Measurements from ENCODE around the gene ABL1. TPM values are rescaled to one million over a fixed set of nuclear protein-coding genes. Genes with fewer than 3 reads are reported as not detected.

Gene ABL1
- total RNA-seq, 1 donor from 2014 or later = 113 TPM

GRCh38 chr9:130806327-130806716, 28.7 kb upstream of the ABL1 start:
- Mint-ChIP-seq H3K4me1 (ENCODE audit: low read depth, unreplicated experiment) (peaks cover 10% of the 10 kb centered on the region), H3K36me3 (ENCODE audit: low read depth, unreplicated experiment) (no peaks in the 10 kb centered on the region), H3K4me3 (ENCODE audit: unreplicated experiment) (no peak overlapping the region), H3K27ac (ENCODE audit: unreplicated experiment) (no peak overlapping the region), H3K9me3 (ENCODE audit: unreplicated experiment) (no peaks in the 10 kb centered on the region), H3K27me3 (ENCODE audit: low read depth, unreplicated experiment) (no peaks in the 10 kb centered on the region)
- no peak overlapping the region for H3K9ac ChIP-seq (ENCODE audit: low read length)
- DNase-seq (ENCODE audit: low read depth) (no peak), FAIRE-seq (no peak)
- H3K4me2 ChIP-seq (ENCODE audit: low read length) = no peak overlapping the region
- H3K4me1 ChIP-seq (ENCODE audit: insufficient read depth, low read length) = peaks cover 3% of the 10 kb centered on the region
- H3K27me3 ChIP-seq (ENCODE audit: insufficient read depth, low read length) = no peaks in the 10 kb centered on the region
- H2AFZ ChIP-seq (ENCODE audit: low read depth, low read length) = no peak overlapping the region
- TF ChIP-seq EZH2 (IDR thresholded peaks at IDR 0.05; ENCODE audit: insufficient read depth, low read length) (no peak), CTCF (IDR thresholded peaks at IDR 0.05; ENCODE audit: insufficient read depth, low read depth, low read length) (no peak)
- no peak overlapping the region for H3K4me3 ChIP-seq (ENCODE audit: insufficient read depth, low read depth, low read length)
- no peaks in the 10 kb centered on the region for H3K9me3 ChIP-seq (ENCODE audit: insufficient read depth, low read depth, low read length)
- H3K36me3 ChIP-seq (ENCODE audit: insufficient read depth, low read length) = no peaks in the 10 kb centered on the region
- peaks cover 26% of the 10 kb centered on the region for H4K20me1 ChIP-seq (ENCODE audit: insufficient read depth, low read length)
- peaks cover 30% of the 10 kb centered on the region for H3K79me2 ChIP-seq (ENCODE audit: insufficient read depth, low read length)
- no peak overlapping the region for H3K27ac ChIP-seq (ENCODE audit: low read depth, low read length)

- Histone ChIP-seq H3K4me1 (ENCODE audit: insufficient read depth, low read length) (peaks cover 2% of the 10 kb centered on the region), H3K27me3 (ENCODE audit: insufficient read depth, low read length) (no peaks in the 10 kb centered on the region), H3K9ac (ENCODE audit: low read length) (no peak overlapping the region), H3K4me3 (ENCODE audit: insufficient read depth, low read depth, low read length) (no peak overlapping the region), H3K36me3 (ENCODE audit: insufficient read depth, low read length) (no peaks in the 10 kb centered on the region), H3K9me3 (ENCODE audit: insufficient read depth, low read depth, low read length) (no peaks in the 10 kb centered on the region), H3K4me2 (ENCODE audit: low read length) (no peak overlapping the region), H3K79me2 (ENCODE audit: insufficient read depth, low read length) (peaks cover 6% of the 10 kb centered on the region), H3K27ac (ENCODE audit: low read depth, low read length) (no peak overlapping the region), H2AFZ (ENCODE audit: low read depth, low read length) (no peak overlapping the region), H4K20me1 (ENCODE audit: insufficient read depth, low read length) (peaks cover 9% of the 10 kb centered on the region)
- H3K4me3 Mint-ChIP-seq (ENCODE audit: unreplicated experiment) = no peak overlapping the region
- H3K9me3 Mint-ChIP-seq (ENCODE audit: unreplicated experiment) = no peaks in the 10 kb centered on the region
- TF ChIP-seq EZH2 (IDR thresholded peaks at IDR 0.05; ENCODE audit: insufficient read depth, low read length) (no peak), CTCF (IDR thresholded peaks at IDR 0.05; ENCODE audit: insufficient read depth, low read depth, low read length) (no peak)
- no peak overlapping the region for H3K27ac Mint-ChIP-seq (ENCODE audit: unreplicated experiment)
- peaks cover 5% of the 10 kb centered on the region for H3K4me1 Mint-ChIP-seq (ENCODE audit: low read depth, unreplicated experiment)
- peaks cover 3% of the 10 kb centered on the region for H3K36me3 Mint-ChIP-seq (ENCODE audit: low read depth, unreplicated experiment)
- H3K27me3 Mint-ChIP-seq (ENCODE audit: low read depth, unreplicated experiment) = no peaks in the 10 kb centered on the region
- DNase-seq (ENCODE audit: low read depth) (no peak), FAIRE-seq (no peak)
Observed at GRCh38 chr9:130810609-130811136, 24.4 kb upstream of the ABL1 start.

- Histone ChIP-seq H3K9me3 (ENCODE audit: insufficient read depth, low read depth, low read length) (no peaks in the 10 kb centered on the region), H2AFZ (ENCODE audit: low read depth, low read length) (no peak overlapping the region), H3K27me3 (ENCODE audit: insufficient read depth, low read length) (no peaks in the 10 kb centered on the region), H4K20me1 (ENCODE audit: insufficient read depth, low read length) (peaks cover 10% of the 10 kb centered on the region), H3K36me3 (ENCODE audit: insufficient read depth, low read length) (no peaks in the 10 kb centered on the region), H3K4me1 (ENCODE audit: insufficient read depth, low read length) (peaks cover 2% of the 10 kb centered on the region), H3K9ac (ENCODE audit: low read length) (no peak overlapping the region), H3K79me2 (ENCODE audit: insufficient read depth, low read length) (peaks cover 12% of the 10 kb centered on the region), H3K4me3 (ENCODE audit: insufficient read depth, low read depth, low read length) (no peak overlapping the region), H3K4me2 (ENCODE audit: low read length) (no peak overlapping the region), H3K27ac (ENCODE audit: low read depth, low read length) (no peak overlapping the region)
- FAIRE-seq = no peak
- no peaks in the 10 kb centered on the region for H3K9me3 Mint-ChIP-seq (ENCODE audit: unreplicated experiment)
- TF ChIP-seq EZH2 (IDR thresholded peaks at IDR 0.05; ENCODE audit: insufficient read depth, low read length) = no peak
- no peak overlapping the region for H3K27ac Mint-ChIP-seq (ENCODE audit: unreplicated experiment)
- no peaks in the 10 kb centered on the region for H3K4me1 Mint-ChIP-seq (ENCODE audit: low read depth, unreplicated experiment)
- H3K27me3 Mint-ChIP-seq (ENCODE audit: low read depth, unreplicated experiment) = no peaks in the 10 kb centered on the region
- H3K4me3 Mint-ChIP-seq (ENCODE audit: unreplicated experiment) = no peak overlapping the region
- peaks cover 3% of the 10 kb centered on the region for H3K36me3 Mint-ChIP-seq (ENCODE audit: low read depth, unreplicated experiment)
- DNase-seq (ENCODE audit: low read depth) = no peak
Observed at GRCh38 chr9:130815242-130815808, 19.7 kb upstream of the ABL1 start.

Data from astrocyte (in vitro differentiated cells and primary cell).